Prostate gland (tissue), 2 donors: Measurements from ENCODE around the gene SELENOO.

ENCODE experiments used
- POLR2A ChIP-seq: fragments of 450-650 bp; IDR thresholded peaks from one replicate; pipeline ENCODE4 v1.6.1; 2016; ENCODE audit warnings: antibody characterized with exemption, mild to moderate bottlenecking
- TF ChIP-seq, protein P1 (sequence below), 4 experiments: fragments of 200-600 bp in 2 of 4; fragments of 450-650 bp in 2 of 4; sonication (generic) in 2 of 4; IDR thresholded peaks; 1 replicate in 3 of 4; 2 replicates in 1 of 4; pipeline ENCODE4 v1.5.1; 2016 to 2019; ENCODE audit warnings: antibody characterized with exemption in 4 of 4, mild to moderate bottlenecking in 2 of 4, moderate library complexity in 2 of 4

DNA sequence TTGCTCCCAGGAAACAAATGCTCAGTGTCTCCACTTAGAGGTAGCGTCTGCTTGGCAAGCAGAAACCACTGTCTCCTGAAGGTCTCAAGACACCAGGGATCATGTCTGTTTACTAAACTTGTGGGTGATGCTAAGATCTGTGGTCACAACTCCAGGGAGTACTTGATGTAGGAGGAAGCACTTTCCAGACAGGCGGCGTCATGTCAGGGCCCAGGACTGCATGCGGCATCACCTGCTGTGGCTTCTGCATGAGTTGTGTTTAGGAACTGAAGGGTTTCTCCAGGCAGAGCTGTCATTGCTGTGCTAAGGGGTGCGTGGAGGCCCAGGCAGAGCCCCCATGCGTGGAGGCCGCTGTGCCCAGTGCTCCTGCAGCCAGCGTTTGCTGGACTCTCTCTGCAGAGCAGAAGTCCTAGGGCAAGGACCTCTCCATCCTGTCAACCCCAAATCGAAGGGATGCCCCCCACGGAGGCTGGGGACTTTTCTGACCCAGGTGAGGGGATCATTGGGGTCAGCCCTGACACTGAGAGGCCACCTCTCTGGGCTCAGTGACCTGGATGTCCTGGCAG, 38.3 kb upstream of the SELENOO start:
- TF ChIP-seq, protein P1, sequence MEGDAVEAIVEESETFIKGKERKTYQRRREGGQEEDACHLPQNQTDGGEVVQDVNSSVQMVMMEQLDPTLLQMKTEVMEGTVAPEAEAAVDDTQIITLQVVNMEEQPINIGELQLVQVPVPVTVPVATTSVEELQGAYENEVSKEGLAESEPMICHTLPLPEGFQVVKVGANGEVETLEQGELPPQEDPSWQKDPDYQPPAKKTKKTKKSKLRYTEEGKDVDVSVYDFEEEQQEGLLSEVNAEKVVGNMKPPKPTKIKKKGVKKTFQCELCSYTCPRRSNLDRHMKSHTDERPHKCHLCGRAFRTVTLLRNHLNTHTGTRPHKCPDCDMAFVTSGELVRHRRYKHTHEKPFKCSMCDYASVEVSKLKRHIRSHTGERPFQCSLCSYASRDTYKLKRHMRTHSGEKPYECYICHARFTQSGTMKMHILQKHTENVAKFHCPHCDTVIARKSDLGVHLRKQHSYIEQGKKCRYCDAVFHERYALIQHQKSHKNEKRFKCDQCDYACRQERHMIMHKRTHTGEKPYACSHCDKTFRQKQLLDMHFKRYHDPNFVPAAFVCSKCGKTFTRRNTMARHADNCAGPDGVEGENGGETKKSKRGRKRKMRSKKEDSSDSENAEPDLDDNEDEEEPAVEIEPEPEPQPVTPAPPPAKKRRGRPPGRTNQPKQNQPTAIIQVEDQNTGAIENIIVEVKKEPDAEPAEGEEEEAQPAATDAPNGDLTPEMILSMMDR (IDR thresholded peaks at IDR 0.05): no peak
- TF ChIP-seq POLR2A: no peak
